ENCODE measurements around the gene PDYN. TPM values are rescaled to one million over a fixed set of nuclear protein-coding genes. Genes with fewer than 3 reads are reported as not detected.

Gene PDYN
- total RNA-seq, 2 experiments from 2014 or later = not detected

DNA sequence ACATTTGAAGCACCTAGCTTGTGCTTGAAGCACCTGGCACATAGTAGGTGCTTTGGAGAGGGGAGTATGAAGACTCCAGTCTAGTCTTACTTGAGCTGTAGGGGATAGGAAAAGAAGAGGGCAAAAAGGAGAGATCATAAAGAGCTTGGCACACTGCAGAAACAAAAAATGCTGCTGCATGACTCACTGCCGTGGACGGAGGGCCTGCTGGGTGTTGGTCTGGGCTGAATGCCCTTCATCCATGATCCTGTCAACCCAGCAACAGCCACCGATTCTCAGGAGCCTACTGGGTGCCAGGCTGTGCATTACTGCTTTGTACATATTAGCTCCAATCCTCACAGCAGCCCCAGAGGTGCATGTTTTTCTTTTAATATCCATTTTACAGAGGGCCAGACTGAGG lies 6.0 kb downstream of the PDYN start:
- Mint-ChIP-seq H3K9me3 (no peaks in the 10 kb centered on the region), H3K36me3 (ENCODE audit: low read depth) (no peaks in the 10 kb centered on the region), H3K4me1 (ENCODE audit: low read depth) (no peaks in the 10 kb centered on the region), H3K4me3 (no peak overlapping the region), H3K27me3 (ENCODE audit: low read depth) (peaks cover 15% of the 10 kb centered on the region), H3K27ac (no peak overlapping the region)
- no peak for DNase-seq
- intact Hi-C loops (cut with micrococcal nuclease) = no loop called here
- CTCF ChIA-PET = interaction anchor here (0.6 to 0.8 kb wide), 2 partner anchors 37 to 185 kb away, joined by 3 read pairs; no protein-coding TSS in a partner anchor

GRCh38 chr20:1983301-1983700 lies 10.6 kb downstream of the PDYN start:
- H3K27ac Mint-ChIP-seq = no peak overlapping the region
- H3K4me1 Mint-ChIP-seq (ENCODE audit: low read depth) = no peaks in the 10 kb centered on the region
- intact Hi-C loops (cut with micrococcal nuclease) = no loop called here
- peaks cover 19% of the 10 kb centered on the region for H3K27me3 Mint-ChIP-seq (ENCODE audit: low read depth)
- H3K9me3 Mint-ChIP-seq = no peaks in the 10 kb centered on the region
- CTCF ChIA-PET = interaction anchor here (1.4 kb wide), 1 partner anchor 23 kb away, joined by 4 read pairs; no protein-coding TSS in a partner anchor
- H3K36me3 Mint-ChIP-seq (ENCODE audit: low read depth) = no peaks in the 10 kb centered on the region
- no peak overlapping the region for H3K4me3 Mint-ChIP-seq
- DNase-seq = no peak

GRCh38 chr20:1982686-1983085 lies 11.2 kb downstream of the PDYN start:
- H3K9me3 Mint-ChIP-seq = no peaks in the 10 kb centered on the region
- no peaks in the 10 kb centered on the region for H3K4me1 Mint-ChIP-seq (ENCODE audit: low read depth)
- DNase-seq = no peak
- intact Hi-C loops (cut with micrococcal nuclease) = no loop called here
- H3K27ac Mint-ChIP-seq = no peak overlapping the region
- H3K27me3 Mint-ChIP-seq (ENCODE audit: low read depth) = peaks cover 24% of the 10 kb centered on the region
- CTCF ChIA-PET = interaction anchor here (1.4 kb wide), 1 partner anchor 24 kb away, joined by 4 read pairs; no protein-coding TSS in a partner anchor
- H3K4me3 Mint-ChIP-seq = no peak overlapping the region
- H3K36me3 Mint-ChIP-seq (ENCODE audit: low read depth) = no peaks in the 10 kb centered on the region

DNA sequence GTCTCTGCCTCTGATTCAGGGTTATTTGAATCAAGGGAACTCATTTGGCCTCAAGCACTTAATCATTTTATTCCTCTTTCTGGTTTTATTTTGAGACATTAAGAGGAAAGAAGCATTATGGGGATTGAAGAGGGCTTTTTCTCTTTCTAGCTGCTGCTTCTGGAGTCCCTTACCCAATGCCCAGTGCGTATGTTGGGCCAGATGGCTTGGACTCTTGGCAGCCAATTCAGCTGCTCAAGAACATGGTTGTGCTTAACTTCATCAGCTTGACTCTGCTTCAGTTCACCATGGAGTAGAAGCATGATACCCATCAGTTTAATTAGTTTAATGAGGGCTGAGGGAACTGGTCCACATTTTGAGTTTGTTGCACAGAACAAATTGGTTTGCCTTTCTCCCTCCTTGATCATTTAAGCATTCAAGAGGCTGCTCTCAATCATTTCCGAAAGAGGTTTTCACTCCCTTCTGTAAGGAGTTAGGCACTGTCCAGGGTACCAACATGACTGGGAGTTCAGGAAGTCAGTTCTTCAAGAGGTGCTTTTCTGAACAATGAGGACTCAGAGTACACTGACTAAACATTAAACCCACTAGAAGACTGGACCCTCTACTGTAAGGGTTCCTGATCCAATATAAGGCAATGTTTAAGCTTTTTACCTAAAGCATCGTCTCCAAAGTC lies 14.6 kb downstream of the PDYN start:
- intact Hi-C loops (cut with micrococcal nuclease) = no loop called here
- Mint-ChIP-seq H3K4me3 (no peak overlapping the region), H3K4me1 (ENCODE audit: low read depth) (no peaks in the 10 kb centered on the region), H3K36me3 (ENCODE audit: low read depth) (no peaks in the 10 kb centered on the region), H3K27ac (no peak overlapping the region), H3K27me3 (ENCODE audit: low read depth) (peaks cover 19% of the 10 kb centered on the region), H3K9me3 (no peaks in the 10 kb centered on the region)
- CTCF ChIA-PET = interaction anchor here (1.3 kb wide), 1 partner anchor 193 kb away, joined by 3 read pairs; no protein-coding TSS in a partner anchor
- DNase-seq = no peak

- intact Hi-C loops (cut with micrococcal nuclease) = no loop called here
- Mint-ChIP-seq H3K36me3 (ENCODE audit: low read depth) (no peaks in the 10 kb centered on the region), H3K4me1 (ENCODE audit: low read depth) (no peaks in the 10 kb centered on the region), H3K4me3 (no peak overlapping the region), H3K27ac (no peak overlapping the region), H3K27me3 (ENCODE audit: low read depth) (peaks cover 12% of the 10 kb centered on the region), H3K9me3 (no peaks in the 10 kb centered on the region)
- no peak for DNase-seq
- CTCF ChIA-PET = interaction anchor here (0.8 to 1.6 kb wide), 2 partner anchors 10 to 197 kb away, joined by 3 to 4 read pairs; no protein-coding TSS in a partner anchor
These were observed 18.6 kb downstream of the PDYN start for GRCh38 chr20:1975291-1975690.

DNA sequence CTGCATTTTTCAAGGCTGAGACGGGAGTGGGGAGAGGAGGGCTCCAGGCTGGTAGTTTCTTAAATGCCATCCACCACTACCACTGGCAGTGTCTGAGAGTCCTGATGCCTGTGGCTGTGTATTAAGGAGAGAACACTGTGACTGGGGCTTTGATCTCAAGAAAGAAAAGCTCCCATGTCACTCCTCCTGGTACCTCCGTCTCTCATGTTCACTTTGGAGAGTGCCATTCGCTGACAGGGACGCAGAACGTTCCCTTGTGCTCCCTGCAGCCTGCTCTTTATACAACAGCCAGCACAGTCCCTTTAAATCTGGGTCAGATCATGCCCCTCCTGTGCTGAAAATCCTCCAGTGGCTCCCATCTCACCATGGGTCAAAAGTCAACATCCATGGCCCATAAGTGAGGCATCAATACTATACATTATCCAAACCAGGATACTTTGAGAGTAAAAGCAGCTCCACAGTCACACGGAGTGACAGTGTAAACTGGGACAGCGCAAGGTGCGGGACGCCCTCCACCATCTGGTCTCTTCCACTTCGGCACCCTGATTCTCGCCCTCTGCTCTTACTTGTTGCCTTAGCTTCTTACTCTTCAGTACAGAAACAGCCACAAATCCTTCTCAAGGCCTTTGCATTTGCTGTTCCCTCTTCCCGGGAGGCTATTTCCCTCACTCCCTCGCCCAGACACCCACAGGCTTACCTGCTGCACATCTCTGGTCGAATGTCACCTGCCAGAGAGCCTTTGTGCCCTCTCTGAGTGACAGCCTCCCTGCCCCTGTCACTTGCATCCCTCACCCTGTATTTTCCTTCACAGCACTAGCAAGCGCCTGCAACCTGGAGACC lies 20.0 kb downstream of the PDYN start:
- Mint-ChIP-seq H3K27me3 (ENCODE audit: low read depth) (peaks cover 7% of the 10 kb centered on the region), H3K36me3 (ENCODE audit: low read depth) (no peaks in the 10 kb centered on the region), H3K4me1 (ENCODE audit: low read depth) (no peaks in the 10 kb centered on the region), H3K4me3 (no peak overlapping the region), H3K27ac (no peak overlapping the region), H3K9me3 (no peaks in the 10 kb centered on the region)
- CTCF ChIA-PET = interaction anchor here (0.5 to 2.5 kb wide), 3 partner anchors 8 to 479 kb away, joined by 3 to 9 read pairs (median 4); no protein-coding TSS in a partner anchor
- no peak for DNase-seq
- intact Hi-C loops (cut with micrococcal nuclease) = no loop called here

- H3K4me1 Mint-ChIP-seq (ENCODE audit: low read depth) = no peaks in the 10 kb centered on the region
- intact Hi-C loops (cut with micrococcal nuclease) = no loop called here
These were observed 21.8 kb downstream of the PDYN start for GRCh38 chr20:1971893-1972586.

GRCh38 chr20:1968964-1969363 lies 24.9 kb downstream of the PDYN start:
- H3K9me3 Mint-ChIP-seq = no peaks in the 10 kb centered on the region
- H3K4me1 Mint-ChIP-seq (ENCODE audit: low read depth) = peaks cover 14% of the 10 kb centered on the region
- DNase-seq = no peak
- H3K27me3 Mint-ChIP-seq (ENCODE audit: low read depth) = peaks cover 12% of the 10 kb centered on the region
- H3K27ac Mint-ChIP-seq = no peak overlapping the region
- H3K4me3 Mint-ChIP-seq = no peak overlapping the region
- CTCF ChIA-PET = interaction anchor here (0.6 kb wide), 1 partner anchor 112 kb away, joined by 3 read pairs; no protein-coding TSS in a partner anchor
- no peaks in the 10 kb centered on the region for H3K36me3 Mint-ChIP-seq (ENCODE audit: low read depth)
- intact Hi-C loops (cut with micrococcal nuclease) = loop anchor here (5.0 kb wide), 1 partner anchor 483 kb away; no protein-coding TSS in a partner anchor

More at GRCh38 chr20:1971893-1972586, 21.8 kb downstream of the PDYN start:
- Mint-ChIP-seq H3K36me3 (ENCODE audit: low read depth) (no peaks in the 10 kb centered on the region), H3K4me3 (no peak overlapping the region), H3K27ac (no peak overlapping the region), H3K9me3 (no peaks in the 10 kb centered on the region), H3K27me3 (ENCODE audit: low read depth) (no peaks in the 10 kb centered on the region)
- no peak for DNase-seq
- CTCF ChIA-PET = interaction anchor here (0.6 to 2.5 kb wide), 3 partner anchors 35 to 200 kb away, joined by 3 to 9 read pairs (median 7); no protein-coding TSS in a partner anchor

- Mint-ChIP-seq H3K27ac (peak overlapping the region; percentile 43), H3K4me3 (peak overlapping the region; percentile 54), H3K4me1 (ENCODE audit: low read depth) (peaks cover 14% of the 10 kb centered on the region), H3K27me3 (ENCODE audit: low read depth) (peaks cover 23% of the 10 kb centered on the region), H3K9me3 (no peaks in the 10 kb centered on the region), H3K36me3 (ENCODE audit: low read depth) (no peaks in the 10 kb centered on the region)
- peak; percentile 89 for DNase-seq
- CTCF ChIA-PET = interaction anchor here (0.6 to 3.1 kb wide), 18 partner anchors 8 to 486 kb away, joined by 3 to 61 read pairs (median 4); no protein-coding TSS in a partner anchor
- intact Hi-C loops (cut with micrococcal nuclease) = loop anchor here (1.0 to 5.0 kb wide), 5 partner anchors 128 to 487 kb away; no protein-coding TSS in a partner anchor
These were observed 28.1 kb downstream of the PDYN start for GRCh38 chr20:1965520-1966351.

GRCh38 chr20:1964659-1965405 lies 29.0 kb downstream of the PDYN start:
- Mint-ChIP-seq H3K36me3 (ENCODE audit: low read depth) (no peaks in the 10 kb centered on the region), H3K9me3 (no peaks in the 10 kb centered on the region), H3K4me3 (peak overlapping the region; percentile 54), H3K4me1 (ENCODE audit: low read depth) (peaks cover 14% of the 10 kb centered on the region), H3K27ac (no peak overlapping the region), H3K27me3 (ENCODE audit: low read depth) (peaks cover 24% of the 10 kb centered on the region)
- CTCF ChIA-PET = interaction anchor here (0.7 to 3.1 kb wide), 16 partner anchors 9 to 487 kb away, joined by 3 to 61 read pairs (median 4); no protein-coding TSS in a partner anchor
- intact Hi-C loops (cut with micrococcal nuclease) = loop anchor here (1.0 to 5.0 kb wide), 5 partner anchors 128 to 487 kb away; no protein-coding TSS in a partner anchor
- DNase-seq = peak; percentile 17
